B cell (primary cell): ENCODE measurements around the gene ZBTB32. TPM values are rescaled to one million over a fixed set of nuclear protein-coding genes. Genes with fewer than 3 reads are reported as not detected.

Source experiments
- ATAC-seq: fragments of 200-7000 bp; cut with Tn5 transposase; one replicate; pipeline ENCODE4 v1.10.0; 2021; ENCODE audit warnings: low read depth, mild to moderate bottlenecking, moderate number of reproducible peaks, moderate library complexity
- CTCF ChIA-PET: fragments of 350-600 bp; sonication (Branson Sonifier 250); formaldehyde crosslinking; loops from one replicate; lab custom pipeline; 2021; ENCODE audit warnings: antibody characterized with exemption, inconsistent platforms; lab: Charles Lee
- POLR2A ChIA-PET: fragments of 350-600 bp; sonication (Branson Sonifier 250); formaldehyde crosslinking; loops from one replicate; lab custom pipeline; 2021; ENCODE audit warnings: antibody characterized with exemption; lab: Charles Lee
- DNase-seq: peaks from one replicate; pipeline ENCODE4 v3.0.0; 2013
- H2AFZ ChIP-seq: 2 replicates; pipeline ENCODE4 v1.6.1; 2012; ENCODE audit warnings: mild to moderate bottlenecking, low read depth, low read length; ENCODE audit not compliant: insufficient read depth, poor library complexity, severe bottlenecking
- H3K27ac ChIP-seq, 2 donors: 1 replicate in 1 of 2; 2 replicates in 1 of 2; pipeline ENCODE4 v1.5.1; 2012 to 2013; ENCODE audit warnings: low read length in 2 of 2, mild to moderate bottlenecking in 2 of 2, moderate library complexity in 1 of 2
- H3K27me3 ChIP-seq, 4 experiments: fragments of 200-600 bp in 1 of 4; sonication (generic) in 1 of 4; replicated peaks in 1 of 4; 1 replicate in 2 of 4; 2 replicates in 2 of 4; pipeline versions ENCODE4 v1.6.1 to v1.7.0; 2013 to 2016; ENCODE audit warnings: low read length in 3 of 4, mild to moderate bottlenecking in 2 of 4, mixed read lengths in 1 of 4, moderate library complexity in 1 of 4; ENCODE audit not compliant: insufficient read depth in 4 of 4, control insufficient read depth in 3 of 4; ENCODE audit errors: control extremely low read depth in 1 of 4
- H3K36me3 ChIP-seq, 2 experiments: replicated peaks in 1 of 2; 1 replicate in 1 of 2; 2 replicates in 1 of 2; pipeline versions ENCODE4 v1.6.1 to v1.7.1; 2013; ENCODE audit warnings: low read length in 1 of 2; ENCODE audit not compliant: insufficient read depth in 2 of 2, control insufficient read depth in 1 of 2; ENCODE audit errors: control extremely low read depth in 1 of 2, extremely low read depth in 1 of 2
- H3K4me1 ChIP-seq, 2 donors: fragments of 200-600 bp in 1 of 2; sonication (generic) in 1 of 2; 1 replicate in 1 of 2; 2 replicates in 1 of 2; pipeline versions ENCODE4 v1.5.1 to v1.6.1; 2013 to 2017; ENCODE audit warnings: low read length in 2 of 2; ENCODE audit not compliant: control insufficient read depth in 2 of 2, insufficient read depth in 2 of 2
- H3K4me2 ChIP-seq: replicated peaks from 2 replicates; pipeline ENCODE3; 2012; ENCODE audit warnings: mild to moderate bottlenecking, low read depth, low read length; ENCODE audit not compliant: poor library complexity, severe bottlenecking
- H3K4me3 ChIP-seq, 5 experiments: fragments of 200-600 bp in 1 of 5; sonication (generic) in 1 of 5; 1 replicate in 3 of 5; 2 replicates in 2 of 5; pipeline versions ENCODE4 v1.5.1 to v1.7.0; 2011 to 2016; ENCODE audit warnings: low read length in 4 of 5, mild to moderate bottlenecking in 4 of 5, low read depth in 2 of 5, control low read depth in 1 of 5, moderate library complexity in 1 of 5; ENCODE audit not compliant: insufficient read depth in 1 of 5; ENCODE audit errors: control extremely low read depth in 1 of 5, extremely low read depth in 1 of 5
- H3K79me2 ChIP-seq: fragments of 200-600 bp; sonication (generic); one replicate; pipeline ENCODE4 v1.6.0; 2016; ENCODE audit warnings: low read length; ENCODE audit not compliant: control insufficient read depth, insufficient read depth
- H3K9ac ChIP-seq: fragments of 200-600 bp; sonication (generic); 2 replicates; pipeline ENCODE4 v1.6.1; 2017; ENCODE audit warnings: mild to moderate bottlenecking, low read length, moderate library complexity
- H3K9me3 ChIP-seq, 3 donors: one replicate each; pipeline versions ENCODE4 v1.6.1 to v1.7.1; 2013; ENCODE audit warnings: low read length in 2 of 3; ENCODE audit not compliant: control insufficient read depth in 2 of 3, insufficient read depth in 1 of 3; ENCODE audit errors: control extremely low read depth in 1 of 3
- H4K20me1 ChIP-seq: 2 replicates; pipeline ENCODE4 v1.6.0; 2012; ENCODE audit warnings: mild to moderate bottlenecking, low read length; ENCODE audit not compliant: insufficient read depth, control insufficient read depth, poor library complexity, severe bottlenecking
- H3K27ac Mint-ChIP-seq: one replicate; pipeline ENCODE4 v1.8.0; 2021; ENCODE audit warnings: mixed read lengths
- H3K27me3 Mint-ChIP-seq: one replicate; pipeline ENCODE4 v1.8.0; 2021; ENCODE audit warnings: mixed read lengths
- H3K4me1 Mint-ChIP-seq: one replicate; pipeline ENCODE4 v1.8.0; 2021; ENCODE audit warnings: mixed read lengths
- H3K4me3 Mint-ChIP-seq: one replicate; pipeline ENCODE4 v1.8.0; 2021; ENCODE audit warnings: mixed read lengths
- H3K9me3 Mint-ChIP-seq: one replicate; pipeline ENCODE4 v1.8.0; 2022; ENCODE audit warnings: mixed read lengths; ENCODE audit not compliant: insufficient read depth
- EZH2 ChIP-seq: IDR thresholded peaks from 2 replicates; pipeline ENCODE4 v1.6.1; 2012; ENCODE audit warnings: borderline replicate concordance, low read depth, mild to moderate bottlenecking, moderate library complexity, low read length; ENCODE audit not compliant: insufficient read depth, poor library complexity, severe bottlenecking
- WGBS: methylation state at CpG from one replicate; pipeline ENCODE4 v1.1.5; 2013; ENCODE audit warnings: missing lambda C conversion rate; ENCODE audit not compliant: insufficient coverage; 5-methylcytosine and 5-hydroxymethylcytosine counted together
- intact Hi-C: fragments of 100-400 bp; cut with micrococcal nuclease; formaldehyde crosslinking; loops from one replicate; pipeline ENCODE4 v1.10.0; 2022
- polyA plus RNA-seq: library from polyadenylated mRNA; depleted of rRNA; stranded (reverse); fragments of >200 nt; gene quantifications from 2 replicates; pipeline ENCODE4 v1.2.3, GENCODE V29; 2012
- total RNA-seq, 2 donors: library from RNA; stranded (reverse); fragments of 120-200 nt in 1 of 2; gene quantifications; 1 replicate in 1 of 2; 2 replicates in 1 of 2; pipeline versions ENCODE4 v1.2.3 to v1.2.4, GENCODE V29; 2013 to 2022
- TF ChIP-seq, protein P1 (sequence below): fragments of 200-600 bp; IDR thresholded peaks from one replicate; pipeline ENCODE4 v1.8.0; 2022; ENCODE audit warnings: antibody characterized with exemption, mild to moderate bottlenecking

Gene ZBTB32
- total and polyA plus RNA-seq, 2 donors (not counting 1 experiment from before 2014, with no cell fraction given) = 18.9 to 28.1 TPM

- no peak overlapping the region for H3K27ac ChIP-seq
- H3K79me2 ChIP-seq = peaks cover 27% of the 10 kb centered on the region
- peaks cover 0 to 26% (median 10%) of the 10 kb centered on the region in 4 experiments for H3K27me3 ChIP-seq
- peaks cover 0 to 10% (median 0%) of the 10 kb centered on the region in 3 donors for H3K9me3 ChIP-seq
- Mint-ChIP-seq H3K4me1 (peaks cover 37% of the 10 kb centered on the region), H3K9me3 (no peaks in the 10 kb centered on the region), H3K27me3 (peaks cover 17% of the 10 kb centered on the region), H3K27ac (no peak overlapping the region), H3K4me3 (peak overlapping the region; percentile 13)
- ATAC-seq (no peak), DNase-seq (no peak)
- peaks cover 0 to 20% of the 10 kb centered on the region in 2 experiments for H3K36me3 ChIP-seq
- no peak overlapping the region for H3K4me2 ChIP-seq
- no peak overlapping the region for H2AFZ ChIP-seq
- peaks cover 27 to 35% of the 10 kb centered on the region in 2 donors for H3K4me1 ChIP-seq
- no peak overlapping the region for H3K4me3 ChIP-seq
- peaks cover 4% of the 10 kb centered on the region for H4K20me1 ChIP-seq
- TF ChIP-seq, protein P1, sequence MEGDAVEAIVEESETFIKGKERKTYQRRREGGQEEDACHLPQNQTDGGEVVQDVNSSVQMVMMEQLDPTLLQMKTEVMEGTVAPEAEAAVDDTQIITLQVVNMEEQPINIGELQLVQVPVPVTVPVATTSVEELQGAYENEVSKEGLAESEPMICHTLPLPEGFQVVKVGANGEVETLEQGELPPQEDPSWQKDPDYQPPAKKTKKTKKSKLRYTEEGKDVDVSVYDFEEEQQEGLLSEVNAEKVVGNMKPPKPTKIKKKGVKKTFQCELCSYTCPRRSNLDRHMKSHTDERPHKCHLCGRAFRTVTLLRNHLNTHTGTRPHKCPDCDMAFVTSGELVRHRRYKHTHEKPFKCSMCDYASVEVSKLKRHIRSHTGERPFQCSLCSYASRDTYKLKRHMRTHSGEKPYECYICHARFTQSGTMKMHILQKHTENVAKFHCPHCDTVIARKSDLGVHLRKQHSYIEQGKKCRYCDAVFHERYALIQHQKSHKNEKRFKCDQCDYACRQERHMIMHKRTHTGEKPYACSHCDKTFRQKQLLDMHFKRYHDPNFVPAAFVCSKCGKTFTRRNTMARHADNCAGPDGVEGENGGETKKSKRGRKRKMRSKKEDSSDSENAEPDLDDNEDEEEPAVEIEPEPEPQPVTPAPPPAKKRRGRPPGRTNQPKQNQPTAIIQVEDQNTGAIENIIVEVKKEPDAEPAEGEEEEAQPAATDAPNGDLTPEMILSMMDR = no peak
- no peak for TF ChIP-seq EZH2
- 92% methylated on average over 10 of the region's 13 CpGs for WGBS
- POLR2A ChIA-PET = no interaction called here
- no peak overlapping the region for H3K9ac ChIP-seq
- intact Hi-C loops = loop anchor here (5.0 kb wide), 1 partner anchor 62 kb away; no protein-coding TSS in a partner anchor
- CTCF ChIA-PET = interaction anchor here (1.0 kb wide), 1 partner anchor 60 kb away, joined by 3 read pairs; no protein-coding TSS in a partner anchor
These were observed 50.2 kb downstream of the ZBTB32 start for GRCh38 chr19:35754370-35755130.

DNA sequence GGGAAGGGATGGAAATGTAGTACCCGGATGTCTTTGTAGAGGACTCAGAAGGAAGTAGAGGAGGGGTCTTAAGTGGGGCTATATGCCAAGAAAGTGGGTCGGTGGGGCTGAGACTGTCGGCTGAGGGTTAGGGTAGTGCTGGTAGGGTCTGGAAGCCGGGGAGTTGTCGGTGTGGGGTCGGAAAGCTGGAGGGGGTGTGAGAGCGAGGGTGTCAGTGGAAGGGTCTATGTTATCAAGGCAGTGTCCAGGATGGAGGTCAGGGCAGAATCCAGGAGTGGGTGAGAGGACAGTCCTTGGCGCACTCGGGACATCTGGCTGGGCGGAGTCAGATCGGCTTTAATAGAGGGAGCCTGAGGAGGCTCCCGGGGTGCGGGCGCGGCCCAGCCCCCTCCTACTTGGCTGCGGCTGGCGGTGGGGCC lies 50.8 kb downstream of the ZBTB32 start:
- WGBS = 80% methylated on average over 17 of the region's 17 CpGs
- Histone ChIP-seq H3K4me1 (peaks cover 24 to 35% of the 10 kb centered on the region in 2 donors), H3K27ac (no peak overlapping the region), H3K79me2 (peaks cover 26% of the 10 kb centered on the region), H4K20me1 (peaks cover 4% of the 10 kb centered on the region), H3K36me3 (peaks cover 0 to 20% of the 10 kb centered on the region in 2 experiments), H3K9ac (no peak overlapping the region), H3K9me3 (peaks cover 0 to 10% (median 0%) of the 10 kb centered on the region in 3 donors), H3K4me3 (no peak overlapping the region), H3K27me3 (peaks cover 0 to 26% (median 10%) of the 10 kb centered on the region in 4 experiments), H2AFZ (no peak overlapping the region), H3K4me2 (peak overlapping the region; percentile 98)
- Mint-ChIP-seq H3K27me3 (peaks cover 17% of the 10 kb centered on the region), H3K4me1 (peaks cover 35% of the 10 kb centered on the region), H3K4me3 (peak overlapping the region; percentile 13), H3K9me3 (no peaks in the 10 kb centered on the region), H3K27ac (no peak overlapping the region)
- TF ChIP-seq, protein P1 = no peak
- TF ChIP-seq EZH2 = no peak
- no peak for ATAC-seq
- intact Hi-C loops = loop anchor here (5.0 kb wide), 1 partner anchor 63 kb away; no protein-coding TSS in a partner anchor
- ChIA-PET POLR2A (interaction anchor here (2.2 kb wide), 1 partner anchor 10 kb away, joined by 17 read pairs; the partner anchor contains the start of genes PSENEN and U2AF1L4), CTCF (interaction anchor here (1.3 kb wide), 1 partner anchor 15 kb away, joined by 3 read pairs; no protein-coding TSS in a partner anchor)
- no peak for DNase-seq
